Fibroblast of skin of left quadriceps (primary cell): ENCODE results near the gene KRTAP10-9.
"Not testable (repeated sequence)": the region's sequence is repeated elsewhere in the genome, so short reads cannot be mapped to it uniquely, and the experiment has no call there.

ENCODE experiments used
- DNase-seq, 2 experiments: peaks; one replicate each; pipeline ENCODE4 v3.0.0-alpha.2; 2013; ENCODE audit warnings: low read depth in 2 of 2

Gene KRTAP10-9

GRCh38 chr21:44615466-44615865, 11.4 kb upstream of the KRTAP10-9 start:
- DNase-seq = no peak

DNA sequence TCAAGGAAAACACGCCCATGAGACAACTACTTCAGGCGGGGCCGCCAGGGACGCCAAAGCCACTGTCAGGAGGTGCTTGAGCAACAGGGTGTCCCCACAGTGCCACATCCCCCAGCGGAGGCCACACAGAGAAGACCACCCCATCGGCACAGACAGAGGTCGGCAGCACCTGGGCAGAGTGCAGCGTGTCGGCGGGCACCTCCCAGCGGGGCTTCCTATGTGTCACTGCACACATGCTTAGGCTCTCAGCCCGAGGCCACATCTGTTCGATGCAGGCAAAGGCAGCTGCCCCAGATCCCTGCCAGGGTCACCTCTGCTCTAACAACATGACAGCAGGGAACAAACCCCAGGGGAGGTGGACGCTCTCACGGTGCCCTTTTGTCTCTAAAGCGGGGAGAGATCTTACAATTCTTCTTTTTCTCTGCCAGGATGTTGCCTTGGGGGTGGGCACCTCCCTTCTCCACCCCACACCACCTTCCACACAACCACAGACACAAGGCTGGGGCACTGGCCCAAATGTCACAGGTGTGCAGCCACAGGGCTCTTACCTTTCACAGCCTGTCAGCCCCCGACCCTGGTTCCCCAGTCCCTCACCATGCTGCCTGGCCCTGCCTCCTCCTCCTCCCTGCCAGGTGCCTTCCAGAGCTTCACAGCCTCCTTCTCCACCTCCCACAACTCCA, 10.8 kb upstream of the KRTAP10-9 start:
- no peak for DNase-seq

DNA sequence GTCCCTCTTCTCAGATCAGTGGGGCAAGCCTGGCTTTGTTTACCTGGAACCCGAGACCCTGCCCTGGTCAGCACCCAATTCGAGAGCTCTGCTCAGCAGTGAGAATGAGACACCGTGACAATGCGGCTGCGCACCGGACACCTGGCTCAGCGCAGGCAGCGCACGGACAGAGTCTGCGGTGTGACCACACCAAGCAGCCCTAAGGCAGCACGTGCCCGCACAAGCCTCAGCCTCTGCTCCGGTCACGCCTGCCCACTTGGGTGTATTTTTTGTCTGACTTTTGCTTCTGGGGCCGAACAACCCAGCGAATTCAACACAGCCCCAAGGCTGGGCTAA, 10.3 kb upstream of the KRTAP10-9 start:
- DNase-seq = no peak

DNA sequence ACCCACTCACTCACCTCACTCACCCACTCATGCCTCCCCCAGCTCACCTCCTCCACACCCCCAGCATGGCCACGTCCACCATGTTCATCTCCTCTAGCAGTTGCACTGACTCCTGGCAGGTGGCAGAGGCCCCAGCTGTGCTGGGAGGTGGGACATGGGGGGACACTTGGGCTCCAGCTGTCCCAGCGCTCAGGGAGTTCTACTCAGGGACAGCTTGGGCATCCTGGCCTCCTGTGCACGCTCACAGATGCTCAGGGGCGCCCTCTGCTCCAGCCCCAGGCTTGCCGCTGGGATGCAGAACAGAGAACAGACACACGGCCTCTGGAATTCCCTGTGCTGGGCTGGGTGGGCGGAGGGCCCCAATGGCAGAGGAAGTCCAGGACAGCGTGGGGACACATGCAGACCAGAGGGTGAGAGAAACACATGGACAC, 9.8 kb upstream of the KRTAP10-9 start:
- DNase-seq = no peak

- no peak for DNase-seq
Observed at GRCh38 chr21:44618504-44618903, 8.4 kb upstream of the KRTAP10-9 start.

DNA sequence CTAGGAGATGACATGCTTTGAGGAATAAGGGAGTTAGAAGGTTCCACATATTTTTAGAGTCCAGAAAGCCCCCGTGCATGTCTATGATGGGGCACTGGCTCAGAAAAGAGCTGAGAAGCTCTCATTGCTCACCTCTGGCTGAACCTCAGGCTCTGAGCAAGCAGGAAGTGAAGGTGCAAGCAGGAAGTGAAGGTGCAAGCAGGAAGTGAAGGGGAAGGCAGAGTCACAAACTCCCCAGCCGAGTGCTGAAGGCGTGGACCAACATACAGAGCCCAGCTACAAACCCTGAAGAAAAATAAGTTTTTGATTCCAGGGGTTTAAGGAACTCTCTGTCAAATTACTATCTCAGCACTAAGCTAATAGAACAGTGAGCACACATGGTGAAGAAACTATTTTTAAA, 8.0 kb upstream of the KRTAP10-9 start:
- DNase-seq = no peak

GRCh38 chr21:44619886-44620285, 7.0 kb upstream of the KRTAP10-9 start:
- DNase-seq = no peak

GRCh38 chr21:44623575-44623974, 3.3 kb upstream of the KRTAP10-9 start:
- no peak for DNase-seq

DNA sequence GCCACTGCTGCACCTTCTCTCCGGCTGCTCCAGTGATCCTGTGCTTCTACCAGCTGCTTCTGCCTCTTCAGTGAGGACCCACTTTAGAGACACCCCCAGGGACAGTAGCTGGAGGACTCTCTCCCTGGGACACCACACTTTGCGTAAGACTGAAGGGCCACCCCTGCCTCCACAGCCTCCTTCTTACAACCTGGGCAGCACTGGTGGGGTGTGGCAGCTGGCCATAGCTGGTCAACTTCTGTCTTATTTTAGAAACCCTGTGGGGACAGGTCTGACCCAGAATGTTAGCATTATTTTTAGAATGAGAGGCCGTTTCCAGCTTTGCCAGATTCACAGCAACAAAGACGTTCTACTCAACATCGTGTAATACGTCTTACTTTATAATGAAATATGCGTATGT, 1.1 kb upstream of the KRTAP10-9 start:
- no peak for DNase-seq

DNA sequence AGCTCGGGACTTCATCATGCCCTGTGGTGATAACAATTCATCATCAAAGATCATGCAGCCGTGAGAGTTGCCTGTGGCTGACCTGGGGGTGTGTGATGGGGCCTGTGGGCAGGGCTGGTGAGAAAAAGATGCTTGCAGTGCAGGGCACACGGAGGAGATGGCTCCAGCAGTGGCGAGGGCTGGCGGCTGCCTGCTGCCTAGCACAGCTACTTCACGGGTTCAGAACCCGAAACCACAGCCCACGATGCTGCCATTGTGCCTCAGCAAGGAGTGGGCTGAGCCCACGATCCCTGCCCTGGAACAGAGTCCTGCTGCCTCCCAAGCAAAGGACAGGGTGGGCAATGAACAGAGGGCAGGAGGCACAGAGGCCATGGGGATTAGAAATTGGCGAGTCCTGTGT, 631 bp upstream of the KRTAP10-9 start:
- DNase-seq = no peak

DNA sequence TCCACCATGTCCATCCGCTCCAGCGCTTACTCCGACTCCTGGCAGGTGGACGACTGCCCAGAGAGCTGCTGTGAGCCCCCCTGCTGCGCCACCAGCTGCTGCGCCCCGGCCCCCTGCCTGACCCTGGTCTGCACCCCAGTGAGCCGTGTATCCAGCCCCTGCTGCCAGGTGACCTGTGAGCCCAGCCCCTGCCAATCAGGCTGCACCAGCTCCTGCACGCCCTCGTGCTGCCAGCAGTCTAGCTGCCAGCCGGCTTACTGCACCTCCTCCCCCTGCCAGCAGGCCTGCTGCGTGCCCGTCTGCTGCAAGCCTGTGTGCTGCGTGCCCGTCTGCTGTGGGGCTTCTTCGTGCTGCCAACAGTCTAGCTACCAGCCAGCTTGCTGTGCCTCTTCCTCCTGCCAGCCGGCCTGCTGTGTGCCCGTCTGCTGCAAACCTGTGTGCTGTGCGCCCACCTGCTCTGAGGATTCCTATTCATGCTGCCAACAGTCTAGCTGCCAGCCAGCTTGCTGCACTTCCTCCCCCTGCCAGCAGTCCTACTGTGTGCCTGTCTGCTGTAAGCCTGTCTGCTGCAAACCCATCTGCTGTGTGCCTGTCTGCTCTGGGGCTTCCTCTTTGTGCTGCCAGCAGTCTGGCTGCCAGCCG, 409 bp downstream of the KRTAP10-9 start:
- DNase-seq = not testable (repeated sequence)

GRCh38 chr21:44627831-44628233, 939 bp downstream of the KRTAP10-9 start:
- not testable (repeated sequence) for DNase-seq

DNA sequence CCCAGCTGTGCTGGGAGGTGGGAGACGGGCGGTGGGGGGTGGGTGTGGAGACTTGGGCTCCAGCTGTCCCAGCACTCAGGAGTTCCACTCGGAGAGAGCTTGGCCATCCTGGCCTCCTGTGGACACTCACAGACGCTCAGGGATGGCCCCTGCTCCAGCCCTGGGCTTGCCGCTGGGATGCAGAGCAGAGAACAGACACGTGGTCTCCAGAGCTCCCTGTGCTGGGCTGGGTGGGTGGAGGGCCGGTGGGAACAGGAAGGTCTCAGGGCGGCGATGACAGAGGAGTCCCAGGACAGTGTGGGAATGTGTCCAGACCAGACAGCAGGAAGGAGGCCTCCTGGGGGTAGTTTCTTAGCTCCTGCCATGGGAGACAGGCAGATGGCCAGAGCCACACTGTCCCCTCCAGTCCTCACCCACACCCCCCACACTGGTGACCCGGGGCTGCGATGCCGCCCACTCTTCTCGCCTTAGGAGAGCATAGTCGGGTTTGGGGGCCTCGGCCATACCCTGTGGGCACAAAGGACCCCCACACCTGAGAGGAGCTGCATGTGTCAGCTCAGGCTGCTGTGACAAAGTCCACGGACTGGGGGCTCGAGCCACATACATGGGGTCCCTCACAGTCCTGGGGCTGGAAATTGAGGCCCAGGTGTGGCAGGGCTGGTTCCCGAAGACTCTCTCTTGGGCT, 2.0 kb downstream of the KRTAP10-9 start:
- DNase-seq = no peak

DNA sequence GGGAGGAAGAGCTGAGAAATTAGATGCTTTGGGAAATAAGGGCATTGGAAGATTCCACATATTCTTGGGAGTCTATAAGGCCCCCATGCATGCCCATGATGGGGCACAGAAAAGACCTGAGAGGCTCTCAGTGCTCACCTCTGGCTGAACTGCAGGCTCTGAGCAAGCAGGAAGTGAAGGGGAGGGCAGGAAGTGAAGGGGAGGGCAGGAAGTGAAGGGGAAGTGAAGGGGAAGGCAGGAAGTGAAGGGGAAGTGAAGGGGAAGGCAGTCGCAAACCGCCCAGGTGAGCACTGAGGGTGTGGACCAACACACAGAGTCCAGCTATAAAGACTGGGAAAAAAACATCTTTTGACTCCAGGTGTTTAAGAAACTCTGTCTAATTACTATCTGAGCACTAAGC, 3.5 kb downstream of the KRTAP10-9 start:
- no peak for DNase-seq

DNA sequence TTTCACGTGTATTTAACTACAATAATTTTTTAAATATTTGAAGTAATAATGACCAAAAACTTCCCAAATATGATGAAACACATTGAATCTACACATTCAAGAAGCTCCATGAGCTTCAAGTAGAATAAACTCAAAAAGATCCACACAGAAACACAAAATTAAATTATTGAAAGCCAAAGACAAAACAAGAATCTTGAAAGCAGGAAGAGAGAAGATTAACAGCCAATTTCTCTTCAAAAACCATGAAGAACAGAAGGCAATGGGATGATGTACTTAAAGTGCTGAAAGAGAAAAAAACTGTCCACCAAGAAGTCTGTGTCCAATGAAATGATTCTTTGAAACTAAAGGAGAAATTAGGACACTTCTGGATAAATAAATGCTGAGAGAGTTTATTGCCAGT, 5.2 kb downstream of the KRTAP10-9 start:
- DNase-seq = no peak

DNA sequence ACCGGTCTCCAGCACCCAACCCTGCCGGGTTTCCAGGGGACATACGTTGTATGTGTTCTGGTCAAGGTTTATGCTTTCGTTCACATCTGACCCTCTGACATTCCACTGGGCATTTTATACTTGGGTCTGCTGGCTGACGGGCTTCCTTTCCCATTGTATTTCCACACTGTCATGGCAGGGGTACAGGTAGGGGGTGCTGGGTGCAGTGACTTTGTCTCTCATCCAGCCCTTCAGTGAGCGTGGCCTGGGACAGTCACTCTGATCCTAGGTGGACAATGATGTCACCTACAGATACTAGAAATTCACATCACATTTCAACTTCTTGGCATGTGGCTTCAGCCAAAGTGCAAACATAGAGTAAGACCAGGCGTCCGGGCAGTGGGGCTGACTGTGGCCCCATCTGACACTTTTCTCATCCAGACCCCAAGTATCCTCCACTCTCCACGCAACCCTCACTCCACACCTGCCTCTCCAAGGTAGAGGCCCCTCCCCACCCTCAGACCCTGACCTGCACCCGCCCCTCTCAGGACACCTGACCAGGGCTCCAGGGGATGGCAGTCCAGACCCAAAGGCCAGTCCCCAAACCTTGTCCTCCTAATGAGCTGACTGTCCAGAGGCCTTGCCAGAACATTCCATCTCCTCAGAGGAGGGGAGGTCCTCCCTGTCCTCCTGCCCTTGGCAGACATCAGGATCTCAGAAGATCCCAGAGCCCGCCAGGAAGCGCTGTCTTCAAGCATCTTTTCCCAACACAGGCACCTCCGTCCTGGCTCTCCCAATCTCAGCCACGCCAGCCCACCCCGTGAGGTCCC, 9.5 kb downstream of the KRTAP10-9 start:
- no peak for DNase-seq

GRCh38 chr21:44637018-44637850, 10.3 kb downstream of the KRTAP10-9 start, which contains the start of gene KRTAP10-10:
KRTAP10-10 (plus strand) TSS chr21:44637356; CDS start chr21:44637418, 62 bp downstream.
- no peak for DNase-seq

GRCh38 chr21:44637851-44638348, 11.0 kb downstream of the KRTAP10-9 start:
- not testable (repeated sequence) for DNase-seq

DNA sequence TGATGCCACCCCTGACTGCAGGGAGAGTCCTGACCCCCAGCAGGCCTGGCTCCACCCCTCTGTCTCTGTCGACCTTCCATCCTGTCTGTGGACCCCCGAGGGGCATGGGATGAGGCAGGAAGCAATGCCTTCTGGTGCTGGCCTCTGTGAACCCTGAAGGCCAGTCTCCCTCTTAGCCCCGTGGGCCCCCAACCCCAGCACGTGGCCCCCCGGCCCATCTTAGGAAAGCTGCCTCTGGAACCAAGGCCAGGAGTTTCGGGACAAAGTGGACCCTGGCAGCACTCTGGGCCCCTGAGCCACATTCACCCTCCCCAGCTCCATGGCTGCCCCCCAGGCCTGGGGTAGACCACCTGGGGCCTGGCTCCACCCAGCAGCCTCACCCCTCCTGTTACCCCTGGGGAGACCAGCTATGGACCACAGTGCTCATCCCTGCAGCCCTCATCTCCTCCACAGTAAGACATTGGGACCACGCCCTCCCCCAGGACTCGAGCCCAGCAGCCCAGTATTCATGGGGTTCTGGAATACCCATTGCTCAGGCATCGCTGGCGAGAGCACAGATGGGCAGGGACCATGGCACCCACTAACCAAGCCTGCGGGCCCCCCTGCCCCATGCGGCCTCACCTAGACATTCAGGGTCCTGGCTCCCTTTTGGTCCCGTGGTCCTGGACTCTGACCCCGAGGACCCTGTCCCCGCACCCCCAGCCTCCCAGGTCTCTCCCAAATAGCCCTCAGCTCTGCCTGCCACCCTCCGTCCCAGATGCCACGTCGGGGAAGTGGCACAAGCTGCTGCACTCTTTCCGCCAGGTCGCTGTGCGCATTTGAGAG, 11.8 kb downstream of the KRTAP10-9 start:
- DNase-seq = not testable (repeated sequence)

DNA sequence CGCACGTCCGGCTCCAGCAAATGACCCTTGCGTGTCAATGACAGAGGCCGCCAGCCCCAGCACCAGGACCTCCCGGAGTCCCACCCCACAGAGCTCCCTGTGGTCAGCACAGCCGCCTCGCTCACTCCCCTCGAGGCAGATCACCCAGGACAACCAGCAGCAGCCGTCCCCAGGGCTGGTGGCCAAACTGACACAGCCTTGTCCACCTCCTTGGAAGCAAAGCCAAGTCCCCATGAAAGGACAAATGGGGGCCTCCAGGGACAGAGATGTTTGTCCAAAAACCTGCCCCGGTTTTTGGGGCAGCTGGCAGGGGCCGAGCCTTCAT, 12.4 kb downstream of the KRTAP10-9 start:
- DNase-seq = no peak
